HepG2 (cell line): ENCODE measurements around the gene TCF25. TPM values are rescaled to one million over a fixed set of nuclear protein-coding genes. Genes with fewer than 3 reads are reported as not detected.
A peak's percentile ranks its signal among the peaks of the same experiment; 100 is the strongest.

Experiments used
- ARID2 ChIP-seq: sonication (generic); formaldehyde crosslinking; IDR thresholded peaks from 2 replicates; pipeline ENCODE4 v1.8.1; 2022; ENCODE audit warnings: mild to moderate bottlenecking, missing genetic modification reagents, borderline replicate concordance
- ARNTL ChIP-seq: sonication (generic); formaldehyde crosslinking; IDR thresholded peaks from 2 replicates; pipeline ENCODE4 v1.4.0; 2020; ENCODE audit warnings: mild to moderate bottlenecking, missing genetic modification reagents
- CBX2 ChIP-seq, 2 experiments: fragments of 200-600 bp in 1 of 2; sonication (generic); formaldehyde crosslinking in 1 of 2; IDR thresholded peaks; 2 replicates each; pipeline versions ENCODE4 v1.7.0 to v1.8.1; 2018 to 2022; ENCODE audit warnings: low read depth in 2 of 2, low read length in 1 of 2, mild to moderate bottlenecking in 1 of 2, missing genetic modification reagents in 1 of 2
- GABPB1 ChIP-seq: IDR thresholded peaks from 2 replicates; pipeline ENCODE4 v1.6.1; 2016; ENCODE audit warnings: mild to moderate bottlenecking, missing genetic modification reagents, moderate library complexity, missing compliant biosample characterization
- IRF1 ChIP-seq: sonication (generic); formaldehyde crosslinking; IDR thresholded peaks from 2 replicates; pipeline ENCODE4 v1.4.0; 2020; ENCODE audit warnings: low read depth, mild to moderate bottlenecking, missing genetic modification reagents
- KLF13 ChIP-seq: sonication (generic); formaldehyde crosslinking; IDR thresholded peaks from 2 replicates; pipeline ENCODE4 v1.4.0; 2020; ENCODE audit warnings: mild to moderate bottlenecking, missing genetic modification reagents
- MAF1 ChIP-seq: sonication (generic); formaldehyde crosslinking; IDR thresholded peaks from 2 replicates; pipeline ENCODE4 v1.5.0; 2020; ENCODE audit warnings: missing genetic modification reagents, borderline replicate concordance
- MEF2D ChIP-seq: sonication (generic); formaldehyde crosslinking; IDR thresholded peaks from 2 replicates; pipeline ENCODE4 v1.5.1; 2020; ENCODE audit warnings: mild to moderate bottlenecking, missing genetic modification reagents
- RFXANK ChIP-seq: IDR thresholded peaks from 2 replicates; pipeline ENCODE4 v1.6.1; 2016
- TBX3 ChIP-seq: fragments of 450-650 bp; IDR thresholded peaks from 2 replicates; pipeline ENCODE4 v1.6.1; 2017; ENCODE audit warnings: antibody characterized with exemption, mild to moderate bottlenecking, inconsistent platforms, borderline replicate concordance
- TCF7 ChIP-seq: sonication (generic); IDR thresholded peaks from 2 replicates; pipeline ENCODE4 v1.6.1; 2016; ENCODE audit warnings: antibody characterized with exemption, low read depth
- ZBTB38 ChIP-seq: sonication (generic); formaldehyde crosslinking; IDR thresholded peaks from 2 replicates; pipeline ENCODE4 v1.5.1; 2020; ENCODE audit warnings: mild to moderate bottlenecking, missing genetic modification reagents
- ZBTB7B ChIP-seq: sonication (generic); formaldehyde crosslinking; IDR thresholded peaks from 2 replicates; pipeline ENCODE4 v1.4.0; 2020; ENCODE audit warnings: missing genetic modification reagents
- ZFP41 ChIP-seq: sonication (generic); formaldehyde crosslinking; IDR thresholded peaks from 2 replicates; pipeline ENCODE4 v1.4.0; 2020; ENCODE audit warnings: mild to moderate bottlenecking, missing genetic modification reagents, borderline replicate concordance
- ZFX ChIP-seq: sonication (generic); formaldehyde crosslinking; IDR thresholded peaks from 2 replicates; pipeline ENCODE4 v1.4.0; 2020; ENCODE audit warnings: mild to moderate bottlenecking, low read depth, missing genetic modification reagents, moderate library complexity
- ZNF543 ChIP-seq: sonication (generic); formaldehyde crosslinking; IDR thresholded peaks from 2 replicates; pipeline ENCODE4 v1.4.0; 2020; ENCODE audit warnings: mild to moderate bottlenecking, missing genetic modification reagents
- ZNF589 ChIP-seq: sonication (generic); formaldehyde crosslinking; conservative IDR thresholded peaks from 2 replicates; pipeline ENCODE4 v1.8.0; 2022; ENCODE audit warnings: mild to moderate bottlenecking, moderate library complexity, missing genetic modification reagents
- ZNF674 ChIP-seq: sonication (generic); formaldehyde crosslinking; IDR thresholded peaks from 2 replicates; pipeline ENCODE4 v1.5.0; 2020; ENCODE audit warnings: low read depth, mild to moderate bottlenecking, missing genetic modification reagents
- ZNF780A ChIP-seq: sonication (generic); formaldehyde crosslinking; IDR thresholded peaks from 2 replicates; pipeline ENCODE4 v1.8.0; 2022; ENCODE audit warnings: mild to moderate bottlenecking, missing genetic modification reagents, moderate library complexity
- polyA plus RNA-seq, 8 experiments: library from polyadenylated mRNA; depleted of rRNA in 3 of 8; stranded (reverse) in 7 of 8; unstranded in 1 of 8; fragments of >200 nt; fragmentation: Illumina TruSeq in 4 of 8; extraction: Trizol in 4 of 8; gene quantifications; 2 replicates each; pipeline versions ENCODE4 v1.2.1 to v1.2.3, GENCODE V29; 2011 to 2016; ENCODE audit warnings: low read depth in 4 of 8, missing spikeins in 1 of 8, mixed read lengths in 1 of 8; ENCODE audit not compliant: insufficient read depth in 1 of 8
- total RNA-seq, 5 experiments: library from RNA; depleted of rRNA; stranded (reverse); fragments of >200 nt; fragmentation: Illumina TruSeq; extraction: Trizol; gene quantifications; 2 replicates each; pipeline ENCODE4 v1.2.3, GENCODE V29; 2016; ENCODE audit warnings: low read depth in 1 of 5
- TF ChIP-seq, protein P1 (sequence below): sonication (generic); formaldehyde crosslinking; IDR thresholded peaks from 2 replicates; pipeline ENCODE4 v1.5.1; 2020; ENCODE audit warnings: missing genetic modification reagents, mild to moderate bottlenecking, borderline replicate concordance
- TF ChIP-seq, protein P2 (sequence below): sonication (generic); formaldehyde crosslinking; IDR thresholded peaks from 2 replicates; pipeline ENCODE4 v1.5.0; 2020; ENCODE audit warnings: mild to moderate bottlenecking, missing genetic modification reagents, moderate library complexity
- TF ChIP-seq, protein P3 (sequence below): sonication (generic); formaldehyde crosslinking; IDR thresholded peaks from 2 replicates; pipeline ENCODE4 v1.8.1; 2022; ENCODE audit warnings: low read depth, mild to moderate bottlenecking, missing genetic modification reagents

TCF25 gene
- total and polyA plus RNA-seq, 2 of the 13 experiments (the other 11 are each of a cell fraction or from before 2014, with no cell fraction given), result 138 to 206 TPM

GRCh38 chr16:89919535-89920406 lies 46.4 kb downstream of the TCF25 start (continued):
- TF ChIP-seq CBX2 (IDR thresholded peaks at IDR 0.05; ENCODE audit: low read depth, low read length) (no peak), CBX2 (CRISPR knock-in tag; IDR thresholded peaks at IDR 0.05; ENCODE audit: low read depth) (no peak), ZNF674 (CRISPR knock-in tag) (no peak), ZFP41 (CRISPR knock-in tag) (no peak), TBX3 (no peak), IRF1 (CRISPR knock-in tag) (no peak), ZBTB38 (CRISPR knock-in tag) (peak; percentile 86), ARNTL (CRISPR knock-in tag) (no peak), ZFX (CRISPR knock-in tag) (no peak), GABPB1 (CRISPR knock-in tag) (peak; percentile 29; the same call in 1 of the 2 replicates), MAF1 (no peak), ZBTB7B (CRISPR knock-in tag) (no peak), RFXANK (no peak), KLF13 (no peak), ZNF589 (0 out of 2 replicates have a peak, but pooled peaks have one; percentile 33), ARID2 (no peak), ZNF543 (CRISPR knock-in tag) (no peak; the same call in 1 of the 2 replicates), MEF2D (no peak), TCF7 (no peak), ZNF780A (CRISPR knock-in tag) (0 out of 2 replicates have a peak, but pooled peaks have one; percentile 12)
- TF ChIP-seq, protein P1, sequence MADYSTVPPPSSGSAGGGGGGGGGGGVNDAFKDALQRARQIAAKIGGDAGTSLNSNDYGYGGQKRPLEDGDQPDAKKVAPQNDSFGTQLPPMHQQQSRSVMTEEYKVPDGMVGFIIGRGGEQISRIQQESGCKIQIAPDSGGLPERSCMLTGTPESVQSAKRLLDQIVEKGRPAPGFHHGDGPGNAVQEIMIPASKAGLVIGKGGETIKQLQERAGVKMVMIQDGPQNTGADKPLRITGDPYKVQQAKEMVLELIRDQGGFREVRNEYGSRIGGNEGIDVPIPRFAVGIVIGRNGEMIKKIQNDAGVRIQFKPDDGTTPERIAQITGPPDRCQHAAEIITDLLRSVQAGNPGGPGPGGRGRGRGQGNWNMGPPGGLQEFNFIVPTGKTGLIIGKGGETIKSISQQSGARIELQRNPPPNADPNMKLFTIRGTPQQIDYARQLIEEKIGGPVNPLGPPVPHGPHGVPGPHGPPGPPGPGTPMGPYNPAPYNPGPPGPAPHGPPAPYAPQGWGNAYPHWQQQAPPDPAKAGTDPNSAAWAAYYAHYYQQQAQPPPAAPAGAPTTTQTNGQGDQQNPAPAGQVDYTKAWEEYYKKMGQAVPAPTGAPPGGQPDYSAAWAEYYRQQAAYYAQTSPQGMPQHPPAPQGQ, result no peak
- TF ChIP-seq, protein P2, sequence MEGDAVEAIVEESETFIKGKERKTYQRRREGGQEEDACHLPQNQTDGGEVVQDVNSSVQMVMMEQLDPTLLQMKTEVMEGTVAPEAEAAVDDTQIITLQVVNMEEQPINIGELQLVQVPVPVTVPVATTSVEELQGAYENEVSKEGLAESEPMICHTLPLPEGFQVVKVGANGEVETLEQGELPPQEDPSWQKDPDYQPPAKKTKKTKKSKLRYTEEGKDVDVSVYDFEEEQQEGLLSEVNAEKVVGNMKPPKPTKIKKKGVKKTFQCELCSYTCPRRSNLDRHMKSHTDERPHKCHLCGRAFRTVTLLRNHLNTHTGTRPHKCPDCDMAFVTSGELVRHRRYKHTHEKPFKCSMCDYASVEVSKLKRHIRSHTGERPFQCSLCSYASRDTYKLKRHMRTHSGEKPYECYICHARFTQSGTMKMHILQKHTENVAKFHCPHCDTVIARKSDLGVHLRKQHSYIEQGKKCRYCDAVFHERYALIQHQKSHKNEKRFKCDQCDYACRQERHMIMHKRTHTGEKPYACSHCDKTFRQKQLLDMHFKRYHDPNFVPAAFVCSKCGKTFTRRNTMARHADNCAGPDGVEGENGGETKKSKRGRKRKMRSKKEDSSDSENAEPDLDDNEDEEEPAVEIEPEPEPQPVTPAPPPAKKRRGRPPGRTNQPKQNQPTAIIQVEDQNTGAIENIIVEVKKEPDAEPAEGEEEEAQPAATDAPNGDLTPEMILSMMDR (CRISPR knock-in tag), result 0 out of 2 replicates have a peak, but pooled peaks have one; percentile 10
- TF ChIP-seq, protein P3, sequence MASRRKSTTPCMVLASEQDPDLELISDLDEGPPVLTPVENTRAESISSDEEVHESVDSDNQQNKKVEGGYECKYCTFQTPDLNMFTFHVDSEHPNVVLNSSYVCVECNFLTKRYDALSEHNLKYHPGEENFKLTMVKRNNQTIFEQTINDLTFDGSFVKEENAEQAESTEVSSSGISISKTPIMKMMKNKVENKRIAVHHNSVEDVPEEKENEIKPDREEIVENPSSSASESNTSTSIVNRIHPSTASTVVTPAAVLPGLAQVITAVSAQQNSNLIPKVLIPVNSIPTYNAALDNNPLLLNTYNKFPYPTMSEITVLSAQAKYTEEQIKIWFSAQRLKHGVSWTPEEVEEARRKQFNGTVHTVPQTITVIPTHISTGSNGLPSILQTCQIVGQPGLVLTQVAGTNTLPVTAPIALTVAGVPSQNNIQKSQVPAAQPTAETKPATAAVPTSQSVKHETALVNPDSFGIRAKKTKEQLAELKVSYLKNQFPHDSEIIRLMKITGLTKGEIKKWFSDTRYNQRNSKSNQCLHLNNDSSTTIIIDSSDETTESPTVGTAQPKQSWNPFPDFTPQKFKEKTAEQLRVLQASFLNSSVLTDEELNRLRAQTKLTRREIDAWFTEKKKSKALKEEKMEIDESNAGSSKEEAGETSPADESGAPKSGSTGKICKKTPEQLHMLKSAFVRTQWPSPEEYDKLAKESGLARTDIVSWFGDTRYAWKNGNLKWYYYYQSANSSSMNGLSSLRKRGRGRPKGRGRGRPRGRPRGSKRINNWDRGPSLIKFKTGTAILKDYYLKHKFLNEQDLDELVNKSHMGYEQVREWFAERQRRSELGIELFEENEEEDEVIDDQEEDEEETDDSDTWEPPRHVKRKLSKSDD (CRISPR knock-in tag), result no peak
